ENCODE measurements around the gene CSHL1. TPM values are rescaled to one million over a fixed set of nuclear protein-coding genes. Genes with fewer than 3 reads are reported as not detected.

Gene CSHL1
- total RNA-seq (2022; extraction: Qiagen RNA extraction; ENCODE audit: low read depth): not detected in 5 replicates

DNA sequence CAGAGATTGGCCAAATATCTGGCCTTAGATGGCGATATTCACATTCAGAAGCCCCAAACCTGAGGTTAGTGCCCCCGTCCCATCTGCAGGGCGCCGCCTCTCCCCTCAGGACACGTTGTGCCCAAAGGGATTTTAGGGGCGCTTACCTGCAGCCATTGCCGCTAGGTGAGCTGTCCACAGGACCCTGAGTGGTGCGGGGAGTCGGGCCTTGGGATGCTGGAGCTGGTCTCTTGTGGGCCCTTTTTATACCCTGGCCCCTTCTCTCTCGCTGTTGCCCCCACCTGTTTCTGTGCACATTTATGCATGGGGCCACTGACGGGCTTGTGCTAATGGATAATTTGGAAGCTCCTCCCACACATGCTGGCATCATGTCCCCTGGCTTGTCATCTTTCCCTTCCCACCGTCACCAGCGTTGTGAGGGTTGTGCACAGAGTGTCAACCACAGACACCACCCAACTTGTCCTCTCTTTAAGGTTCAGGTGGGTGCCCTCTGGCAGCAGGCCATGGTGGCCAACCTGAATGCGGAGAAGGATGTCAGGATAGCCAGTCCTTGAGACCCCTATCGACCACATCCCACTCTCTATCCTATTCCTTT is at the start of gene CSHL1:
Gene CSHL1 (minus strand): TSS at position 218 of the 595 bp plus-strand sequence. CDS start 62 bp downstream, at position 156.

DNA sequence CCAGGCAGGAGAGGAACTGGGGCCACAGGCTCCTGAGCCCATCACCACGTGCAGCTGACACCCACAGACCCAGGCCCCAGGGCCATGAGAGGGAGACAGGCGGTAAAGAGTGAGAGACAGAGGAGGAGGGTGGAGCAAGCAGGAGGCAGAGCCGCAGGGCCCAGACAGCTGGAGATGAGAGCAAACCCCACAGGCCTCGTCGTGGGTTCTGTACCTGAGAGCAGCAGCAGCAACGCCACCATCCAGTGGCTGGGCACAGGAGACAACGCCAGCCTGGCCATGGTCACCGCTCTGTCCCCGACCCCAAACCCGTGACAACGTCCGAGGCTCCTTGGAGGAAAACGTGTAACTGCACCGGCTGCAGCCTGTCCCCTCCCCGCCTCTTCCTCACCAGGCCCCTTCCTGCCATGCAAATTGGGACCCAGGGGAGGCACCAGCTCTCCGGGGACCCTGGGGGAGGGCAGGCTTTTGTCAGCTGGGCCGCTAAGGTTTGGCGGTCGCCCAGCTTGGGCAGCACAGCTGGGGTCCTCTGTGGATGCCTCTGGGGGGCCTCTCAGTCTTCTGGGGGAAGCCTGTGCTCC is 21.0 kb upstream of the CSHL1 start, which contains the start of gene CD79B:
Gene CD79B (minus strand): TSS at position 351 of the 581 bp plus-strand sequence. CDS start 70 bp downstream, at position 281.

DNA sequence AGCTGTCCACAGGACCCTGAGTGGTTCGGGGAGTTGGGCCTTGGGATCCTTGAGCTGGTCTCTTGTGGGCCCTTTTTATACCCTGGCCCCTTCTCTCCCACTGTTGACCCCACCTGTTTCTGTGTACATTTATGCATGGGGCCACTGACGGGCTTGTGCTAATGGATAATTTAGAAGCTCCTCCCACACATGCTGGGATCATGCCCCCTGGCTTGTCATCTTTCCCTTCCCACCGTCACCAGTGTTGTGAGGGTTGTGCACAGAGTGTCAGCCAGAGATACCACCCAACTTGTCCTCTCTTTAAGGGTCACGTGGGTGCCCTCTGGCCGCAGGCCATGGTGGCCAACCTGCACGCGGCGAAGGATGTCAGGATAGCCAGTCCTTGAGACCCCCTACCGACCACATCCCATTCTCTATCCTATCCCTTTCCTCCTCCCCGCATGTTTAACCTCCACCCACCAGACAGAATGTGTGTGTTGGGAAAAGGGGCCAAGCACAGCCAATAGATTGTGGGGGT is 7.8 kb upstream of the CSHL1 start, which contains the start of gene GH1:
Gene GH1 (minus strand): TSS at position 51 of the 517 bp plus-strand sequence. CDS start 63 bp downstream, outside the sequence.

DNA sequence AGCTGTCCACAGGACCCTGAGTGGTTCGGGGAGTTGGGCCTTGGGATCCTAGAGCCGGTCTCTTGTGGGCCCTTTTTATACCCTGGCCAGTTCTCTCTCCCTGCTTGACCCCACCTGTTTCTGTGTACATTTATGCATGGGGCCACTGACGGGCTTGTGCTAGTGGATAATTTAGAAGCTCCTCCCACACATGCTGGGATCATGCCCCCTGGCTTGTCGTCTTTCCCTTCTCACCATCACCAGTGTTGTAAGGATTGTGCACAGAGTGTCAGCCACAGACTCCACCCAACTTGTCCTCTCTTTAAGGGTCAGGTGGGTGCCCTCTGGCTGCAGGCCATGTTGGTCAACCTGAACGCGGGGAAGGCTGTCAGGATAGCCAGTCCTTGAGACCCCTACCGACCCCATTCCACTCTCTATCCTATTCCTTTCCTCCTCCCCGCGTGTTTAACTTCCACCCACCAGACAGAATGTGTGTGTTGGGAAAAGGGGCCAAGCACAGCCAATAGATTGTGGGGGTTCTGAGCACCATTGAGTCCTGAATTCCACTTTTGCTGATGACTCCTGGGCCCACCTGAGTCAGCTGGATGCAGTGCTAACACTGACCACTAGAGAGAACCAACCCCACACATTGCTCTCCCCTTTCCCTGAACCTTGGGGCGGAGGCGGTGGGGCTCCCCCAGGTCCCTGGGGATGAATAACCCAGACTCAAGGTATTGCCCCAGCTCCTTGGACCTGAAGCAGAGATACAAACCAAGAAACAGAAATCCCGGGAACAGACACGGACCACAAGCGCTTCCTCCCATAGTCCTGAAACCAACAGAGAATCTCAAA is 14.3 kb downstream of the CSHL1 start, which contains the start of gene CSH1:
Gene CSH1 (minus strand): TSS at position 51 of the 831 bp plus-strand sequence. CDS start 63 bp downstream, outside the sequence.

DNA sequence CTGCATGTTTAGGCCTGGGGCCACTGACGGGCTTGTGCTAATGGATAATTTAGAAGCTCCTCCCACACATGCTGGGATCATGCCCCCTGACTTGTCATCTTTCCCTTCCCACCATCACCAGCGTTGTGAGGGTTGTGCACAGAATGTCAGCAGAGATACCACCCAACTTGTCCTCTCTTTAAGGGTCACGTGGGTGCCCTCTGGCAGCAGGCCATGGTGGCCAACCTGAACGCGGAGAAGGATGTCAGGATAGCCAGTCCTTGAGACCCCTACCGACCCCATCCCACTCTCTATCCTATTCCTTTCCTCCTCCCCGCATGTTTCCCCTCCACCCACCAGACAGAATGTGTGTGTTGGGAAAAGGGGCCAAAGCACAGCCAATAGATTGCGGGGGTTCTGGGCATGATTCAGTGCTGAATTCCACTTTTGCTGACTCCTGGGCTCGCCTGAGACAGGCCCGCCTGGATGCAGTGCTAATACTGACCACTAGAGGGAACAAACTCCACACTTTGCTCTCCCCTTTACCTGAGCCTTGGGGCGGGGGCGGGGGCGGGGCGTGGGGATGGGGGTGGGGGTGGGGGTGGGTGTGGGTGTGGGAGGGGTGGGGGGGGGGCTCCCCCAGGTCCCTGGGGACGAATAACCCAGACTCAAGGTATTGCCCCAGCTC is 29.0 kb downstream of the CSHL1 start, which contains the start of gene GH2:
Gene GH2 (minus strand): TSS at position 10 of the 667 bp plus-strand sequence. CDS start 143 bp downstream, outside the sequence.

DNA sequence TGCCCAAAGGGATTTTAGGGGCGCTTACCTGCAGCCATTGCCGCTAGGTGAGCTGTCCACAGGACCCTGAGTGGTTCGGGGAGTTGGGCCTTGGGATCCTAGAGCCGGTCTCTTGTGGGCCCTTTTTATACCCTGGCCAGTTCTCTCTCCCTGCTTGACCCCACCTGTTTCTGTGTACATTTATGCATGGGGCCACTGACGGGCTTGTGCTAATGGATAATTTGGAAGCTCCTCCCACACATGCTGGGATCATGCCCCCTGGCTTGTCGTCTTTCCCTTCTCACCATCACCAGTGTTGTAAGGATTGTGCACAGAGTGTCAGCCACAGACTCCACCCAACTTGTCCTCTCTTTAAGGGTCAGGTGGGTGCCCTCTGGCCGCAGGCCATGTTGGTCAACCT is 37.5 kb downstream of the CSHL1 start, which contains the start of gene CSH2:
Gene CSH2 (minus strand): TSS at position 101 of the 400 bp plus-strand sequence. CDS start 63 bp downstream, at position 38.

Other genes with a start within 250 kb of the CSHL1 start
- gene LIMD2, start 211.1 kb downstream of the CSHL1 start, total RNA-seq (2022; extraction: Qiagen RNA extraction; ENCODE audit: low read depth): 8.3 to 12.9 TPM (median 11.1 TPM) in 5 replicates
- 23.8 to 26.8 TPM (median 25.4 TPM) in 5 replicates for gene STRADA, start 169.5 kb downstream of the CSHL1 start, total RNA-seq (2022; extraction: Qiagen RNA extraction; ENCODE audit: low read depth)
- gene CCDC47, start 137.7 kb downstream of the CSHL1 start, total RNA-seq (2022; extraction: Qiagen RNA extraction; ENCODE audit: low read depth): 88.0 to 123 TPM (median 102 TPM) in 5 replicates
- gene DDX42, start 137.1 kb downstream of the CSHL1 start, total RNA-seq (2022; extraction: Qiagen RNA extraction; ENCODE audit: low read depth): 86.4 to 99.2 TPM (median 98.0 TPM) in 5 replicates
- 205 to 229 TPM (median 215 TPM) in 5 replicates for gene PSMC5, start 83.8 kb downstream of the CSHL1 start, total RNA-seq (2022; extraction: Qiagen RNA extraction; ENCODE audit: low read depth)
- 49.7 to 66.5 TPM (median 55.4 TPM) in 5 replicates for gene FTSJ3, start 83.6 kb downstream of the CSHL1 start, total RNA-seq (2022; extraction: Qiagen RNA extraction; ENCODE audit: low read depth)
- gene SMARCD2, start 68.6 kb downstream of the CSHL1 start, total RNA-seq (2022; extraction: Qiagen RNA extraction; ENCODE audit: low read depth): 50.2 to 63.7 TPM (median 60.2 TPM) in 5 replicates
- not detected in 5 replicates for gene CSH2, start 37.6 kb downstream of the CSHL1 start, total RNA-seq (2022; extraction: Qiagen RNA extraction; ENCODE audit: low read depth)
- gene GH2, start 29.3 kb downstream of the CSHL1 start, total RNA-seq (2022; extraction: Qiagen RNA extraction; ENCODE audit: low read depth): not detected in 5 replicates
- gene CSH1, start 14.7 kb downstream of the CSHL1 start, total RNA-seq (2022; extraction: Qiagen RNA extraction; ENCODE audit: low read depth): not detected in 5 replicates
- gene GH1, start 7.6 kb upstream of the CSHL1 start, total RNA-seq (2022; extraction: Qiagen RNA extraction; ENCODE audit: low read depth): not detected in 5 replicates
- gene CD79B, start 21.1 kb upstream of the CSHL1 start, total RNA-seq (2022; extraction: Qiagen RNA extraction; ENCODE audit: low read depth): not detected in 5 replicates
- gene SCN4A, start 61.7 kb upstream of the CSHL1 start, total RNA-seq (2022; extraction: Qiagen RNA extraction; ENCODE audit: low read depth): 0.03 to 0.07 TPM (median 0.03 TPM) in 5 replicates
- gene PRR29, start 87.1 kb upstream of the CSHL1 start, total RNA-seq (2022; extraction: Qiagen RNA extraction; ENCODE audit: low read depth): 0.35 to 0.75 TPM (median 0.53 TPM) in 5 replicates
- not detected in 5 replicates for gene ICAM2, start 109.4 kb upstream of the CSHL1 start, total RNA-seq (2022; extraction: Qiagen RNA extraction; ENCODE audit: low read depth)
- 3.4 to 4.3 TPM (median 4.2 TPM) in 5 replicates for gene ERN1, start 218.9 kb upstream of the CSHL1 start, total RNA-seq (2022; extraction: Qiagen RNA extraction; ENCODE audit: low read depth)